Loucy (cell line): ENCODE results near the gene ZFP28.

Experiments used
- H2AFZ ChIP-seq: fragments of 200-600 bp; sonication (generic); 2 replicates; pipeline ENCODE4 v1.6.0; 2016; ENCODE audit warnings: antibody characterized with exemption, mild to moderate bottlenecking, low read length, moderate library complexity
- H3F3A ChIP-seq: fragments of 200-600 bp; 2 replicates; pipeline ENCODE4 v1.6.0; 2016; ENCODE audit warnings: antibody characterized with exemption, low read depth, mild to moderate bottlenecking
- H3K27me3 ChIP-seq: fragments of 200-600 bp; sonication (generic); 2 replicates; pipeline ENCODE4 v1.6.1; 2014; ENCODE audit warnings: low read length, mild to moderate bottlenecking; ENCODE audit not compliant: insufficient read depth, poor library complexity, severe bottlenecking
- H3K36me3 ChIP-seq: fragments of 200-600 bp; sonication (generic); 2 replicates; pipeline ENCODE4 v1.6.1; 2016; ENCODE audit warnings: low read length; ENCODE audit not compliant: insufficient read depth
- H3K4me1 ChIP-seq: fragments of 200-600 bp; sonication (generic); 2 replicates; pipeline ENCODE4 v1.5.1; 2014; ENCODE audit warnings: low read length, mild to moderate bottlenecking; ENCODE audit not compliant: insufficient read depth, poor library complexity, severe bottlenecking
- H3K4me2 ChIP-seq: fragments of 200-600 bp; sonication (generic); 2 replicates; pipeline ENCODE4 v1.6.0; 2014; ENCODE audit warnings: antibody characterized with exemption, low read length, low read depth, mild to moderate bottlenecking; ENCODE audit not compliant: poor library complexity, severe bottlenecking
- H3K4me3 ChIP-seq: fragments of 200-600 bp; sonication (generic); 2 replicates; pipeline ENCODE4 v1.5.1; 2014; ENCODE audit warnings: low read length, mild to moderate bottlenecking, mixed read lengths; ENCODE audit not compliant: poor library complexity, severe bottlenecking
- H3K79me2 ChIP-seq: fragments of 200-600 bp; sonication (generic); 2 replicates; pipeline ENCODE4 v1.6.1; 2014; ENCODE audit warnings: low read length; ENCODE audit not compliant: insufficient read depth
- H3K9ac ChIP-seq: fragments of 200-600 bp; sonication (generic); 2 replicates; pipeline ENCODE4 v1.6.0; 2014; ENCODE audit warnings: mild to moderate bottlenecking, low read depth, low read length, moderate library complexity; ENCODE audit not compliant: poor library complexity, severe bottlenecking
- H3K9me2 ChIP-seq: fragments of 200-600 bp; sonication (generic); replicated peaks from 2 replicates; pipeline ENCODE4 v1.6.1; 2016; ENCODE audit warnings: low read depth, low read length, mixed read lengths
- H3K9me3 ChIP-seq: fragments of 200-600 bp; sonication (generic); 2 replicates; pipeline ENCODE4 v1.6.1; 2014; ENCODE audit warnings: mild to moderate bottlenecking, antibody characterized with exemption, low read length, low read depth; ENCODE audit not compliant: insufficient read depth
- H4K20me1 ChIP-seq: fragments of 200-600 bp; sonication (generic); 2 replicates; pipeline ENCODE4 v1.6.0; 2014; ENCODE audit warnings: antibody characterized with exemption, low read length, mild to moderate bottlenecking; ENCODE audit not compliant: insufficient read depth, poor library complexity, severe bottlenecking
- CTCF ChIP-seq: fragments of 200-600 bp; sonication (generic); conservative IDR thresholded peaks from 2 replicates; pipeline ENCODE4 v1.5.1; 2014; ENCODE audit warnings: mild to moderate bottlenecking, antibody characterized with exemption, low read length
- EZH2phosphoT487 ChIP-seq: fragments of 200-600 bp; IDR thresholded peaks from 2 replicates; pipeline ENCODE4 v1.6.1; 2018; ENCODE audit warnings: antibody characterized with exemption, mild to moderate bottlenecking, moderate library complexity, borderline replicate concordance

ZFP28 gene

DNA sequence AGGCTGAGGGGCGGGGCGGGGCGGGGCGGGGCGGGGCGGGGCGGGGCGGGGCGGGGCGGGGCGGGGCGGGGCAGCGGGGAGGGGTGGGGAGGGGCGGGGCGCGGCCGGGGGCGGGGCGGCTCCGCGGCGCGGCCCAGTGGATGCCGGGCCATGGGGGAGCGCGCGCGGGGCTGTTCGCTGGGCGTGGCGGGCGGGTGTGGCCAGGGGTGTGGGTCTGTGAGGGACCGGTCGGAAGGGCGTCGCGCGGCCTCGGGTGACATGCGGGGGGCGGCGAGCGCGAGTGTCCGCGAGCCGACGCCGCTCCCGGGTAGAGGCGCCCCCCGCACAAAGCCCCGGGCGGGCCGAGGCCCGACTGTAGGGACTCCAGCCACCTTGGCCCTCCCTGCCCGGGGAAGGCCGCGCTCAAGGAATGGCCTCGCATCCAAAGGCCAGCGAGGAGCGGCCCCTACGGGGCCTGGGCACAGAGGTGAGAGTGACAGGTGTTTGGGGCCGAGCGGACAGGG is at the start of gene ZFP28:
Gene ZFP28 (plus strand): TSS at position 188 of the 503 bp plus-strand sequence. CDS start 71 bp downstream, at position 259.
- no peaks in the 10 kb centered on the region for H3K36me3 ChIP-seq
- peak within 1 kb of the TSS; percentile 92 for H3K4me3 ChIP-seq
- H3K27me3 ChIP-seq, result no peaks in the 10 kb centered on the region
- no peaks in the 10 kb centered on the region for H3K9me2 ChIP-seq
- no peaks in the 10 kb centered on the region for H4K20me1 ChIP-seq
- no peaks in the 10 kb centered on the region for H3K9me3 ChIP-seq
- peaks cover 20% of the 10 kb centered on the region; the same call in 1 of the 2 replicates for H3K79me2 ChIP-seq
- peak within 1 kb of the TSS; percentile 98 for H2AFZ ChIP-seq
- H3K4me2 ChIP-seq, result peak within 1 kb of the TSS; percentile 96
- TF ChIP-seq EZH2phosphoT487, result no peak
- no peak for TF ChIP-seq CTCF
- H3K9ac ChIP-seq, result peak within 1 kb of the TSS; percentile 74
- H3K4me1 ChIP-seq, result peaks cover 28% of the 10 kb centered on the region
- no peaks in the 10 kb centered on the region for H3F3A ChIP-seq

DNA sequence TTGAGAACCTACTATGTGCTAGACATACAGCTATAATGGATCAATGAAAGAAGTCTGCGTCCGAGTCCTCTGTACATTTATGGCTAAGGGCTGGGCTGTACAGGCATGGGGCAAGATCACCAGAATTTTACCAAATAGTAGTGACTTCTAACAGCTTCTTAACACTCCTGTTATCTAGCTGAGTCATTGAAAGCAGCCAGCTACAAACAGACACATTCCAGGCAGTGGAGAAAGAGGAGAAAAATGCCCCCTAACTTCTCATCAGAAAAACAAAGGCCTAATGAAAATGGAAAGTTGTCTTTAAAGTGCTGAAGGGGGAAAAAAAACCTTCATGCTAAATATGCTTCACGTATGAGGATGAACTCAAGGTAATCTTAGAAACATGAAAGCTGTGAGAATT is 47.3 kb upstream of the ZFP28 start:
- no peak for TF ChIP-seq EZH2phosphoT487
- TF ChIP-seq CTCF, result no peak
- H3K4me1 ChIP-seq, result no peaks in the 10 kb centered on the region
- H3K4me3 ChIP-seq, result no peak overlapping the region
- H3K9me3 ChIP-seq, result no peaks in the 10 kb centered on the region
- no peaks in the 10 kb centered on the region for H3K27me3 ChIP-seq
- H2AFZ ChIP-seq, result no peak overlapping the region
- peaks cover 7% of the 10 kb centered on the region; the same call in 1 of the 2 replicates for H3K79me2 ChIP-seq
- H3K9me2 ChIP-seq, result no peaks in the 10 kb centered on the region
- H3K36me3 ChIP-seq, result peaks cover 13% of the 10 kb centered on the region; the same call in 1 of the 2 replicates
- no peak overlapping the region for H3K9ac ChIP-seq
- H4K20me1 ChIP-seq, result no peaks in the 10 kb centered on the region
- H3K4me2 ChIP-seq, result no peak overlapping the region
- H3F3A ChIP-seq, result no peaks in the 10 kb centered on the region

DNA sequence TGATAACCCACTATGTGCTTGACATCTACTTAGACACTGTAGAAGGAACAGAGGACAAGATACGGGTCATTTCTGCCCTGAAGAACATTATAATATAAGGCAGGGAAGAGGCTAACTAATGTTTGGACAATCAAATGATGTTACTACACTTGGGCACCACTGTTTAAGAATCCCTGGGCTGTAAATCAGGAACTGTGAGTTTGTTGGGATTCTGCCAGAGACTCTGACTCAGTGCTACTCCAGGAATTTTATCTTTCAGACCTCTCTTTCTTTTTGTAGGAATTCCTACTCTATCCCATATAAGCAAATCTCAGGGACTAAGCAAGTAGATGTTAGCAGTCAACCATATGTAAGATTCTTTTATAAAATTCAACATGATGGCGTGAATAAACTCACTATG is 34.2 kb upstream of the ZFP28 start:
- Histone ChIP-seq H3K4me1 (peaks cover 5% of the 10 kb centered on the region), H3K36me3 (no peaks in the 10 kb centered on the region), H3K9me3 (no peaks in the 10 kb centered on the region), H3K4me3 (no peak overlapping the region), H4K20me1 (no peaks in the 10 kb centered on the region), H3K79me2 (no peaks in the 10 kb centered on the region), H3K9me2 (no peaks in the 10 kb centered on the region), H3K27me3 (no peaks in the 10 kb centered on the region), H2AFZ (no peak overlapping the region), H3F3A (no peaks in the 10 kb centered on the region), H3K9ac (no peak overlapping the region), H3K4me2 (no peak overlapping the region)
- TF ChIP-seq EZH2phosphoT487 (no peak), CTCF (no peak)
